Lung microvascular endothelial cell (primary cell): ENCODE results near the gene RRAS2. TPM values are rescaled to one million over a fixed set of nuclear protein-coding genes. Genes with fewer than 3 reads are reported as not detected.

Source experiments
- DNase-seq, 2 donors: peaks; one replicate each; pipeline versions ENCODE4 v3.0.0 to v3.0.0-alpha.2; 2010; ENCODE audit warnings: low read depth in 2 of 2
- total RNA-seq: library from RNA; depleted of rRNA; stranded (reverse); fragments of >200 nt; gene quantifications from 2 replicates; pipeline ENCODE4 v1.2.1, GENCODE V29; 2014

The RRAS2 gene
- total RNA-seq, 1 donor from 2014 or later, result 119 TPM

GRCh38 chr11:14229472-14229871 lies 129.5 kb downstream of the RRAS2 start:
- no peak for DNase-seq

GRCh38 chr11:14228356-14228755 lies 130.6 kb downstream of the RRAS2 start:
- no peak for DNase-seq

Other genes with a start within 250 kb of the RRAS2 start
- gene COPB1, start 140.6 kb upstream of the RRAS2 start, total RNA-seq, result 165 and 190 TPM in 2 replicates
- 130 and 168 TPM in 2 replicates for gene PSMA1, start 161.2 kb upstream of the RRAS2 start, total RNA-seq